Ramos (cell line): ENCODE results near the gene VEGFB.

Experiments used
- in situ Hi-C: fragments of 300-500 bp; cut with MboI; formaldehyde crosslinking; loops from one replicate; pipeline ENCODE4 v1.14.3; 2022; ENCODE audit warnings: low sequenced_read_pairs; ENCODE audit not compliant: unreplicated experiment

Gene VEGFB

GRCh38 chr11:64244107-64244506 is 9.7 kb downstream of the VEGFB start:
- in situ Hi-C loops = loop anchor here (25.0 kb wide), 3 partner anchors 893 to 1632 kb away; partner anchors contain the start of genes B3GAT3, EML3, MTA2 and ROM1

GRCh38 chr11:64244966-64245365 is 10.6 kb downstream of the VEGFB start:
- in situ Hi-C loops = loop anchor here (25.0 kb wide), 3 partner anchors 892 to 1633 kb away; partner anchors contain the start of genes B3GAT3, EML3, MTA2 and ROM1

GRCh38 chr11:64245401-64245796 is 11.0 kb downstream of the VEGFB start:
- in situ Hi-C loops = loop anchor here (25.0 kb wide), 3 partner anchors 892 to 1633 kb away; partner anchors contain the start of genes B3GAT3, EML3, MTA2 and ROM1

- in situ Hi-C loops = loop anchor here (25.0 kb wide), 3 partner anchors 891 to 1634 kb away; partner anchors contain the start of genes B3GAT3, EML3, MTA2 and ROM1
Measured at GRCh38 chr11:64245797-64246620, 11.6 kb downstream of the VEGFB start.

- in situ Hi-C loops = loop anchor here (25.0 kb wide), 3 partner anchors 891 to 1634 kb away; partner anchors contain the start of genes B3GAT3, EML3, MTA2 and ROM1
Measured at GRCh38 chr11:64246621-64246870, 12.2 kb downstream of the VEGFB start.

GRCh38 chr11:64246871-64247728 is 12.7 kb downstream of the VEGFB start, which contains the start of gene PPP1R14B:
Gene PPP1R14B (minus strand): TSS chr11:64246943. CDS start chr11:64246673, 270 bp downstream.
- in situ Hi-C loops = loop anchor here (25.0 kb wide), 3 partner anchors 890 to 1635 kb away; partner anchors contain the start of genes B3GAT3, EML3, MTA2 and ROM1

GRCh38 chr11:64247729-64248531 is 13.5 kb downstream of the VEGFB start:
- in situ Hi-C loops = loop anchor here (25.0 kb wide), 3 partner anchors 889 to 1636 kb away; partner anchors contain the start of genes B3GAT3, EML3, MTA2 and ROM1

GRCh38 chr11:64248578-64248977 is 14.2 kb downstream of the VEGFB start:
- in situ Hi-C loops = loop anchor here (25.0 kb wide), 3 partner anchors 889 to 1636 kb away; partner anchors contain the start of genes B3GAT3, EML3, MTA2 and ROM1

- in situ Hi-C loops = loop anchor here (25.0 kb wide), 3 partner anchors 888 to 1637 kb away; partner anchors contain the start of genes B3GAT3, EML3, MTA2 and ROM1
Measured at GRCh38 chr11:64249038-64249437, 14.7 kb downstream of the VEGFB start.

- in situ Hi-C loops = loop anchor here (25.0 kb wide), 3 partner anchors 888 to 1637 kb away; partner anchors contain the start of genes B3GAT3, EML3, MTA2 and ROM1
Measured at GRCh38 chr11:64249563-64250414, 15.4 kb downstream of the VEGFB start.

- in situ Hi-C loops = no loop called here
Measured at GRCh38 chr11:64250415-64251015, 16.1 kb downstream of the VEGFB start.

GRCh38 chr11:64251016-64251752 is 16.8 kb downstream of the VEGFB start, which contains the start of gene PLCB3:
Gene PLCB3 (plus strand): TSS chr11:64251530. CDS start chr11:64251650, 120 bp downstream.
- in situ Hi-C loops = no loop called here

- in situ Hi-C loops = no loop called here
Measured at GRCh38 chr11:64251753-64252002, 17.3 kb downstream of the VEGFB start.

GRCh38 chr11:64252003-64252872 is 17.9 kb downstream of the VEGFB start:
- in situ Hi-C loops = no loop called here

- in situ Hi-C loops = no loop called here
Measured at GRCh38 chr11:64253043-64253442, 18.7 kb downstream of the VEGFB start.

- in situ Hi-C loops = no loop called here
Measured at GRCh38 chr11:64253481-64253880, 19.1 kb downstream of the VEGFB start.

GRCh38 chr11:64254326-64254725 is 19.9 kb downstream of the VEGFB start:
- in situ Hi-C loops = no loop called here
